Naive thymus-derived CD4-positive, alpha-beta T cell (primary cell): ENCODE data around the gene FJX1. TPM values are rescaled to one million over a fixed set of nuclear protein-coding genes. Genes with fewer than 3 reads are reported as not detected.

ENCODE experiments used
- ATAC-seq: fragments of 150-1000 bp; cut with Tn5 transposase; 2 replicates; pipeline ENCODE4 v1.10.0; 2021; ENCODE audit warnings: mild to moderate bottlenecking, moderate library complexity
- CTCF ChIA-PET: fragments of 350-600 bp; sonication (Branson Sonifier 250); formaldehyde crosslinking; loops from one replicate; lab custom pipeline; 2021; ENCODE audit warnings: antibody characterized with exemption; lab: Charles Lee
- POLR2A ChIA-PET: fragments of 350-600 bp; sonication (Branson Sonifier 250); formaldehyde crosslinking; loops from one replicate; lab custom pipeline; 2021; ENCODE audit warnings: antibody characterized with exemption, inconsistent platforms; lab: Charles Lee
- DNase-seq, 9 donors: peaks; one replicate each; pipeline versions ENCODE4 v3.0.0 to v3.0.0-alpha.2; 2020 to 2022; ENCODE audit warnings: mixed read lengths in 1 of 9
- H3K27ac ChIP-seq: one replicate; pipeline ENCODE4 v1.7.0; 2013; ENCODE audit warnings: mild to moderate bottlenecking, low read depth, low read length, moderate library complexity
- H3K27me3 ChIP-seq, 2 donors: one replicate each; pipeline ENCODE4 v1.7.0; 2013; ENCODE audit warnings: low read length in 2 of 2, mild to moderate bottlenecking in 2 of 2, moderate library complexity in 2 of 2; ENCODE audit not compliant: control insufficient read depth in 2 of 2, insufficient read depth in 2 of 2
- H3K36me3 ChIP-seq, 3 experiments: 1 replicate in 2 of 3; 2 replicates in 1 of 3; pipeline ENCODE4 v1.7.0; 2013; ENCODE audit warnings: low read length in 3 of 3, mild to moderate bottlenecking in 3 of 3, moderate library complexity in 1 of 3; ENCODE audit not compliant: insufficient read depth in 3 of 3, control insufficient read depth in 2 of 3
- H3K4me1 ChIP-seq, 2 donors: one replicate each; pipeline ENCODE4 v1.7.0; 2013; ENCODE audit warnings: low read length in 2 of 2, mild to moderate bottlenecking in 2 of 2, moderate library complexity in 1 of 2; ENCODE audit not compliant: control insufficient read depth in 2 of 2, insufficient read depth in 2 of 2
- H3K4me3 ChIP-seq: 2 replicates; pipeline ENCODE4 v1.7.0; 2013; ENCODE audit warnings: mild to moderate bottlenecking, low read length
- H3K9me3 ChIP-seq, 3 experiments: 1 replicate in 2 of 3; 2 replicates in 1 of 3; pipeline ENCODE4 v1.7.0; 2013; ENCODE audit warnings: low read length in 3 of 3; ENCODE audit not compliant: control insufficient read depth in 2 of 3
- H3K27ac Mint-ChIP-seq, 9 donors: one replicate each; pipeline ENCODE4 v1.8.0; 2020 to 2022; ENCODE audit warnings: mixed read lengths in 9 of 9, mild to moderate bottlenecking in 8 of 9, moderate library complexity in 5 of 9, inconsistent platforms in 2 of 9
- H3K27me3 Mint-ChIP-seq, 5 donors: one replicate each; pipeline ENCODE4 v1.8.0; 2021 to 2022; ENCODE audit warnings: mixed read lengths in 5 of 5, mild to moderate bottlenecking in 1 of 5
- H3K36me3 Mint-ChIP-seq, 5 donors: one replicate each; pipeline ENCODE4 v1.8.0; 2020 to 2022; ENCODE audit warnings: mixed read lengths in 5 of 5, mild to moderate bottlenecking in 3 of 5, inconsistent platforms in 1 of 5
- H3K4me1 Mint-ChIP-seq, 7 donors: one replicate each; pipeline ENCODE4 v1.8.0; 2020 to 2022; ENCODE audit warnings: mixed read lengths in 7 of 7, mild to moderate bottlenecking in 3 of 7, inconsistent platforms in 1 of 7
- H3K4me3 Mint-ChIP-seq, 10 donors: one replicate each; pipeline ENCODE4 v1.8.0; 2020 to 2022; ENCODE audit warnings: mild to moderate bottlenecking in 10 of 10, mixed read lengths in 10 of 10, moderate library complexity in 6 of 10, inconsistent platforms in 2 of 10
- H3K9me3 Mint-ChIP-seq, 11 donors: one replicate each; pipeline ENCODE4 v1.8.0; 2020 to 2022; ENCODE audit warnings: mixed read lengths in 11 of 11, mild to moderate bottlenecking in 4 of 11, inconsistent platforms in 1 of 11, moderate library complexity in 1 of 11
- intact Hi-C, 2 donors: fragments of 100-400 bp; cut with micrococcal nuclease; formaldehyde crosslinking; loops; one replicate each; pipeline ENCODE4 v1.15.1; 2023
- polyA plus RNA-seq, 2 donors: library from polyadenylated mRNA; unstranded; fragments of 300-500 nt; fragmentation: Illumina TruSeq; gene quantifications; one replicate each; pipeline ENCODE4 v1.2.3, GENCODE V29; 2021
- total RNA-seq, 6 experiments: library from RNA in 5 of 6; stranded (reverse) in 5 of 6; gene quantifications; 1 replicate in 5 of 6; 2 replicates in 1 of 6; pipeline ENCODE4 v1.2.3 and lab custom pipeline; 2021 to 2026

Gene FJX1
- total and polyA plus RNA-seq, 7 experiments from 2014 or later = 0.15 TPM; not detected in 6

- Histone ChIP-seq H3K27ac (no peak overlapping the region), H3K27me3 (peaks cover 0 to 7% of the 10 kb centered on the region in 2 donors), H3K9me3 (no peaks in the 10 kb centered on the region), H3K4me3 (no peak overlapping the region), H3K36me3 (no peaks in the 10 kb centered on the region), H3K4me1 (peaks cover 0 to 16% of the 10 kb centered on the region in 2 donors)
- no peaks in the 10 kb centered on the region for H3K9me3 Mint-ChIP-seq
- ATAC-seq = no peak
- ChIA-PET POLR2A (no interaction called here), CTCF (interaction anchor here (0.6 to 1.7 kb wide), 6 partner anchors 204 to 887 kb away, joined by 3 to 9 read pairs (median 4); no protein-coding TSS in a partner anchor)
- H3K27ac Mint-ChIP-seq = no peak overlapping the region
- peaks cover 38 to 68% (median 56%) of the 10 kb centered on the region in 5 donors for H3K27me3 Mint-ChIP-seq
- DNase-seq = no peak
- intact Hi-C loops = loop anchor here (5.0 kb wide), 3 partner anchors 427 to 877 kb away; no protein-coding TSS in a partner anchor
- no peaks in the 10 kb centered on the region for H3K36me3 Mint-ChIP-seq
- H3K4me3 Mint-ChIP-seq = no peak overlapping the region
- H3K4me1 Mint-ChIP-seq = peaks cover 0 to 13% (median 9%) of the 10 kb centered on the region in 7 donors
These were observed 3.2 kb upstream of the FJX1 start for GRCh38 chr11:35614939-35615569.

- Histone ChIP-seq H3K36me3 (no peaks in the 10 kb centered on the region), H3K27me3 (peaks cover 0 to 11% of the 10 kb centered on the region in 2 donors), H3K4me3 (no peak overlapping the region), H3K9me3 (no peaks in the 10 kb centered on the region), H3K4me1 (peaks cover 0 to 18% of the 10 kb centered on the region in 2 donors), H3K27ac (no peak overlapping the region)
- H3K36me3 Mint-ChIP-seq = no peaks in the 10 kb centered on the region
- peaks cover 0 to 18% (median 12%) of the 10 kb centered on the region in 7 donors for H3K4me1 Mint-ChIP-seq
- H3K4me3 Mint-ChIP-seq = peak overlapping the region in 6 of 10 donors; percentile 22 to 86 (median 64)
- intact Hi-C loops = loop anchor here (1.0 to 5.0 kb wide), 10 partner anchors 206 to 1131 kb away; partner anchors contain the start of gene TRAF6 (in 1 of the 2)
- peak; percentile 73 for ATAC-seq
- H3K27ac Mint-ChIP-seq = no peak overlapping the region
- ChIA-PET CTCF (interaction anchor here (0.6 to 1.7 kb wide), 11 partner anchors 52 to 886 kb away, joined by 3 to 9 read pairs (median 3); no protein-coding TSS in a partner anchor), POLR2A (no interaction called here)
- H3K9me3 Mint-ChIP-seq = no peaks in the 10 kb centered on the region
- peak in 7 of 9 donors; percentile 20 to 53 (median 38) for DNase-seq
- H3K27me3 Mint-ChIP-seq = peaks cover 48 to 70% (median 63%) of the 10 kb centered on the region in 5 donors
These were observed 2.0 kb upstream of the FJX1 start for GRCh38 chr11:35615921-35616900.

GRCh38 chr11:35617316-35617686 is 959 bp upstream of the FJX1 start:
- H3K36me3 ChIP-seq = no peaks in the 10 kb centered on the region
- no peak overlapping the region for H3K27ac ChIP-seq
- ATAC-seq (no peak), DNase-seq (no peak)
- no peak overlapping the region for H3K4me3 ChIP-seq
- ChIA-PET CTCF (interaction anchor here (1.0 to 2.1 kb wide), 3 partner anchors 644 to 655 kb away, joined by 3 to 5 read pairs (median 4); no protein-coding TSS in a partner anchor), POLR2A (no interaction called here)
- Mint-ChIP-seq H3K4me3 (peak overlapping the region in 9 of 10 donors; percentile 80 to 87 (median 83)), H3K27ac (no peak overlapping the region), H3K36me3 (no peaks in the 10 kb centered on the region), H3K9me3 (no peaks in the 10 kb centered on the region), H3K4me1 (peaks cover 0 to 18% (median 12%) of the 10 kb centered on the region in 7 donors), H3K27me3 (peaks cover 56 to 77% (median 65%) of the 10 kb centered on the region in 5 donors)
- peaks cover 0 to 11% of the 10 kb centered on the region in 2 donors for H3K27me3 ChIP-seq
- intact Hi-C loops = loop anchor here (2.0 to 5.0 kb wide), 4 partner anchors 425 to 1130 kb away; no protein-coding TSS in a partner anchor
- no peaks in the 10 kb centered on the region for H3K9me3 ChIP-seq
- H3K4me1 ChIP-seq = peaks cover 0 to 18% of the 10 kb centered on the region in 2 donors

- H3K36me3 Mint-ChIP-seq = no peaks in the 10 kb centered on the region
- no peaks in the 10 kb centered on the region for H3K9me3 Mint-ChIP-seq
- ATAC-seq (peak; percentile 36), DNase-seq (peak in 6 of 9 donors; percentile 6 to 39 (median 11))
- H3K4me3 Mint-ChIP-seq = peak overlapping the region in 6 of 10 donors; percentile 25 to 82 (median 60)
- H3K27ac Mint-ChIP-seq = no peak overlapping the region
- ChIA-PET POLR2A (no interaction called here), CTCF (interaction anchor here (1.0 to 2.1 kb wide), 4 partner anchors 643 to 654 kb away, joined by 3 to 5 read pairs (median 4); no protein-coding TSS in a partner anchor)
- Histone ChIP-seq H3K4me3 (no peak overlapping the region), H3K27ac (no peak overlapping the region), H3K36me3 (no peaks in the 10 kb centered on the region), H3K27me3 (peaks cover 0 to 11% of the 10 kb centered on the region in 2 donors), H3K4me1 (peaks cover 0 to 18% of the 10 kb centered on the region in 2 donors), H3K9me3 (no peaks in the 10 kb centered on the region)
- H3K27me3 Mint-ChIP-seq = peaks cover 65 to 78% (median 67%) of the 10 kb centered on the region in 5 donors
- intact Hi-C loops = loop anchor here (1.0 to 5.0 kb wide), 4 partner anchors 44 to 874 kb away; partner anchors contain the start of gene TRIM44 (in 2 of the 2)
- H3K4me1 Mint-ChIP-seq = peaks cover 0 to 18% (median 12%) of the 10 kb centered on the region in 7 donors
These were observed 346 bp downstream of the FJX1 start for GRCh38 chr11:35618497-35619115.

GRCh38 chr11:35619116-35619854 is 1.0 kb downstream of the FJX1 start:
- Mint-ChIP-seq H3K27me3 (peaks cover 71 to 78% (median 73%) of the 10 kb centered on the region in 5 donors), H3K4me3 (peak overlapping the region; percentile 40 to 82 (median 74)), H3K4me1 (peaks cover 0 to 18% (median 12%) of the 10 kb centered on the region in 7 donors), H3K36me3 (no peaks in the 10 kb centered on the region), H3K27ac (no peak overlapping the region), H3K9me3 (no peaks in the 10 kb centered on the region)
- intact Hi-C loops = loop anchor here (5.0 kb wide), 3 partner anchors 423 to 873 kb away; no protein-coding TSS in a partner anchor
- ATAC-seq = peak; percentile 31
- DNase-seq = peak in 7 of 9 donors; percentile 3 to 24 (median 10)
- H3K4me1 ChIP-seq = peaks cover 0 to 18% of the 10 kb centered on the region in 2 donors
- no peaks in the 10 kb centered on the region for H3K9me3 ChIP-seq
- H3K36me3 ChIP-seq = no peaks in the 10 kb centered on the region
- ChIA-PET CTCF (interaction anchor here (1.2 to 2.1 kb wide), 3 partner anchors 203 to 648 kb away, joined by 4 to 6 read pairs (median 5); no protein-coding TSS in a partner anchor), POLR2A (no interaction called here)
- peaks cover 0 to 11% of the 10 kb centered on the region in 2 donors for H3K27me3 ChIP-seq
- no peak overlapping the region for H3K27ac ChIP-seq
- H3K4me3 ChIP-seq = no peak overlapping the region
